Body of pancreas (tissue), 4 donors: ENCODE data around the gene SLC39A1. TPM values are rescaled to one million over a fixed set of nuclear protein-coding genes. Genes with fewer than 3 reads are reported as not detected.
"Not testable (repeated sequence)": the region's sequence is repeated elsewhere in the genome, so short reads cannot be mapped to it uniquely, and the experiment has no call there.

ENCODE experiments used
- ATAC-seq: fragments of 150-250 bp; one replicate; pipeline ENCODE4 v1.9.1; 2016
- DNase-seq, 4 donors: peaks; one replicate each; pipeline ENCODE4 v3.0.0-alpha.2; 2019
- H3K27ac ChIP-seq, 4 donors: fragments of 200-600 bp; sonication (generic); 1 replicate in 3 of 4; 2 replicates in 1 of 4; pipeline versions ENCODE4 v1.5.1 to v1.6.1; 2016 to 2019; ENCODE audit warnings: mild to moderate bottlenecking in 1 of 4, mixed read lengths in 1 of 4, moderate library complexity in 1 of 4
- H3K27me3 ChIP-seq, 2 donors: fragments of 200-600 bp; sonication (generic); one replicate each; pipeline ENCODE4 v1.6.0; 2016; ENCODE audit warnings: mild to moderate bottlenecking in 1 of 2
- H3K36me3 ChIP-seq, 2 donors: fragments of 200-600 bp; sonication (generic); replicated peaks in 1 of 2; 2 replicates each; pipeline ENCODE4 v1.5.1; 2016; ENCODE audit warnings: low read depth in 2 of 2; ENCODE audit not compliant: insufficient read depth in 1 of 2
- H3K4me1 ChIP-seq: fragments of 200-600 bp; sonication (generic); one replicate; pipeline ENCODE4 v1.6.0; 2016
- H3K4me3 ChIP-seq, 2 donors: fragments of 200-600 bp; sonication (generic); 1 replicate in 1 of 2; 2 replicates in 1 of 2; pipeline ENCODE4 v1.5.1; 2016 to 2019
- H3K9me3 ChIP-seq, 3 donors: fragments of 200-600 bp; sonication (generic); 1 replicate in 2 of 3; 2 replicates in 1 of 3; pipeline ENCODE4 v1.5.1; 2016
- CTCF ChIP-seq, 7 experiments: fragments of 450-650 bp in 4 of 7; fragments of 200-600 bp in 3 of 7; sonication (generic) in 3 of 7; IDR thresholded peaks; one replicate each; pipeline ENCODE4 v1.5.1; 2016 to 2019; ENCODE audit warnings: antibody characterized with exemption in 7 of 7
- POLR2A ChIP-seq, 3 donors: fragments of 450-650 bp; IDR thresholded peaks; one replicate each; pipeline ENCODE4 v1.6.1; 2016; ENCODE audit warnings: antibody characterized with exemption in 3 of 3, mild to moderate bottlenecking in 2 of 3
- WGBS, 2 donors: methylation state at CpG; one replicate each; pipeline ENCODE4 v1.1.5; 2017; 5-methylcytosine and 5-hydroxymethylcytosine counted together
- intact Hi-C: fragments of 100-400 bp; cut with DNase I; formaldehyde crosslinking; loops from one replicate; pipeline ENCODE4 v1.15.1; 2023
- total RNA-seq, 2 donors: library from RNA; depleted of rRNA; stranded (reverse); fragments of >200 nt; gene quantifications; one replicate each; pipeline ENCODE4 v1.1.0, GENCODE V29; 2016

Gene SLC39A1
- total RNA-seq, 2 donors from 2014 or later = 30.7 to 35.5 TPM

GRCh38 chr1:153987621-153988020, 24.3 kb upstream of the SLC39A1 start:
- no peak overlapping the region for H3K4me3 ChIP-seq
- WGBS, 2 donors = 75 to 80% methylated on average over 6 to 8 of the region's 8 CpGs
- H3K27ac ChIP-seq = peak overlapping the region in 1 of 4 donors; percentile 93
- intact Hi-C loops = no loop called here
- no peak for ATAC-seq
- no peaks in the 10 kb centered on the region for H3K27me3 ChIP-seq
- H3K4me1 ChIP-seq = peaks cover 44% of the 10 kb centered on the region
- H3K36me3 ChIP-seq = no peaks in the 10 kb centered on the region
- DNase-seq = no peak
- no peaks in the 10 kb centered on the region for H3K9me3 ChIP-seq
- TF ChIP-seq CTCF (IDR thresholded peaks at IDR 0.05) (no peak), POLR2A (IDR thresholded peaks at IDR 0.05) (no peak)

GRCh38 chr1:153985941-153986761, 22.8 kb upstream of the SLC39A1 start, which contains the start of gene RAB13:
TSS of gene RAB13 (minus strand) at chr1:153986339. CDS start at chr1:153986236, 103 bp downstream.
- Histone ChIP-seq H3K27ac (peak within 1 kb of the TSS; percentile 67 to 93 (median 74)), H3K4me1 (peaks cover 30% of the 10 kb centered on the region), H3K4me3 (peak within 1 kb of the TSS; percentile 24 to 36), H3K9me3 (no peaks in the 10 kb centered on the region), H3K36me3 (no peaks in the 10 kb centered on the region), H3K27me3 (no peaks in the 10 kb centered on the region)
- peak; percentile 84 for ATAC-seq
- WGBS, 2 donors = 0% methylated on average over 15 to 32 of the region's 32 CpGs
- intact Hi-C loops = no loop called here
- TF ChIP-seq CTCF (IDR thresholded peaks at IDR 0.05) (no peak), POLR2A (IDR thresholded peaks at IDR 0.05) (peak in 2 of 3 donors; percentile 59 to 61)
- peak; percentile 86 to 91 (median 90) for DNase-seq

GRCh38 chr1:153985341-153985912, 22.1 kb upstream of the SLC39A1 start:
- Histone ChIP-seq H3K4me3 (peak overlapping the region; percentile 24 to 36), H3K27me3 (no peaks in the 10 kb centered on the region), H3K36me3 (no peaks in the 10 kb centered on the region), H3K9me3 (no peaks in the 10 kb centered on the region), H3K4me1 (peaks cover 30% of the 10 kb centered on the region), H3K27ac (peak overlapping the region in 3 of 4 donors; percentile 67 to 93 (median 79))
- no peak for ATAC-seq
- DNase-seq = peak in 2 of 4 donors; percentile 31 to 45
- intact Hi-C loops = no loop called here
- no peak for TF ChIP-seq CTCF (IDR thresholded peaks at IDR 0.05)
- TF ChIP-seq POLR2A (IDR thresholded peaks at IDR 0.05) = no peak
- 8 to 12% methylated on average over 7 of the region's 7 CpGs for WGBS, 2 donors

- H3K4me3 ChIP-seq = no peak overlapping the region
These were observed 21.0 kb upstream of the SLC39A1 start for GRCh38 chr1:153984123-153984894.

GRCh38 chr1:153981735-153982134, 18.4 kb upstream of the SLC39A1 start:
- WGBS, 2 donors = 94 to 97% methylated on average over 2 of the region's 2 CpGs
- H3K27me3 ChIP-seq, H3K4me3 ChIP-seq, ATAC-seq, DNase-seq, H3K27ac ChIP-seq, H3K36me3 ChIP-seq, H3K9me3 ChIP-seq: not testable (repeated sequence)
- intact Hi-C loops = loop anchor here (5.0 kb wide), 1 partner anchor 189 kb away; no protein-coding TSS in a partner anchor
- H3K4me1 ChIP-seq = peaks cover 30% of the 10 kb centered on the region

More at GRCh38 chr1:153984123-153984894, 21.0 kb upstream of the SLC39A1 start:
- DNase-seq (no peak), ATAC-seq (no peak)
- intact Hi-C loops = loop anchor here (5.0 kb wide), 1 partner anchor 192 kb away; no protein-coding TSS in a partner anchor
- no peak for TF ChIP-seq CTCF (IDR thresholded peaks at IDR 0.05)
- no peak for TF ChIP-seq POLR2A (IDR thresholded peaks at IDR 0.05)
- H3K27me3 ChIP-seq = no peaks in the 10 kb centered on the region
- H3K4me1 ChIP-seq = peaks cover 25% of the 10 kb centered on the region
- no peaks in the 10 kb centered on the region for H3K36me3 ChIP-seq
- peak overlapping the region in 2 of 4 donors; percentile 67 to 93 for H3K27ac ChIP-seq
- H3K9me3 ChIP-seq = no peaks in the 10 kb centered on the region
- 67 to 76% methylated on average over 6 of the region's 6 CpGs for WGBS, 2 donors

- peaks cover 24% of the 10 kb centered on the region for H3K4me1 ChIP-seq
- WGBS, 2 donors = 88 to 90% methylated on average over 12 of the region's 12 CpGs
- H3K4me3 ChIP-seq, H3K9me3 ChIP-seq, ATAC-seq, H3K27ac ChIP-seq, intact Hi-C loops, DNase-seq, H3K27me3 ChIP-seq, H3K36me3 ChIP-seq: not testable (repeated sequence)
These were observed 15.8 kb upstream of the SLC39A1 start for GRCh38 chr1:153979091-153979490.
